Lower leg skin (tissue), 4 donors: ENCODE results near the gene UBR4. TPM values are rescaled to one million over a fixed set of nuclear protein-coding genes. Genes with fewer than 3 reads are reported as not detected.

Experiments
- DNase-seq, 2 donors: peaks; one replicate each; pipeline ENCODE4 v3.0.0-alpha.2; 2019; ENCODE audit warnings: low spot score in 2 of 2
- H3K4me3 ChIP-seq: fragments of 200-600 bp; sonication (generic); 2 replicates; pipeline ENCODE4 v1.5.1; 2017; ENCODE audit warnings: mild to moderate bottlenecking, low read depth; ENCODE audit not compliant: poor library complexity, severe bottlenecking
- CTCF ChIP-seq, 3 donors: fragments of 450-650 bp; IDR thresholded peaks; one replicate each; pipeline ENCODE4 v1.5.1; 2016; ENCODE audit warnings: antibody characterized with exemption in 3 of 3, mild to moderate bottlenecking in 3 of 3, moderate library complexity in 2 of 3
- POLR2A ChIP-seq, 2 donors: fragments of 450-650 bp; IDR thresholded peaks; one replicate each; pipeline ENCODE4 v1.6.1; 2016 to 2017; ENCODE audit warnings: antibody characterized with exemption in 2 of 2, mild to moderate bottlenecking in 1 of 2, moderate library complexity in 1 of 2
- WGBS, 2 donors: methylation state at CpG; one replicate each; pipeline ENCODE4 v1.1.5; 2018; 5-methylcytosine and 5-hydroxymethylcytosine counted together
- intact Hi-C: fragments of 100-400 bp; cut with DNase I; formaldehyde crosslinking; loops from one replicate; pipeline ENCODE4 v1.15.0; 2023; ENCODE audit warnings: low total_unique reads
- total RNA-seq, 4 donors: library from RNA; depleted of rRNA; stranded (reverse); fragments of >200 nt; gene quantifications; one replicate each; pipeline ENCODE4 v1.1.0, GENCODE V29; 2016

The UBR4 gene
- total RNA-seq, 4 donors from 2014 or later, result 255 to 380 (median 329) TPM

GRCh38 chr1:19210772-19211549 is 895 bp upstream of the UBR4 start:
- peak in 1 of 2 donors; percentile 29 for DNase-seq

GRCh38 chr1:19209439-19209989 is 552 bp downstream of the UBR4 start:
- 0 to 1% methylated on average over 23 to 28 of the region's 28 CpGs for WGBS, 2 donors
- TF ChIP-seq CTCF (IDR thresholded peaks at IDR 0.05) (no peak), POLR2A (IDR thresholded peaks at IDR 0.05) (no peak)
- intact Hi-C loops, result no loop called here
- DNase-seq, result peak in 1 of 2 donors; percentile 86
- peak overlapping the region; percentile 70 for H3K4me3 ChIP-seq

More at GRCh38 chr1:19210772-19211549, 895 bp upstream of the UBR4 start:
- intact Hi-C loops, result no loop called here
- 17 to 18% methylated on average over 12 of the region's 12 CpGs for WGBS, 2 donors
- TF ChIP-seq CTCF (IDR thresholded peaks at IDR 0.05) (no peak), POLR2A (IDR thresholded peaks at IDR 0.05) (no peak)
- H3K4me3 ChIP-seq, result peak overlapping the region; percentile 70

GRCh38 chr1:19208710-19209438 is 1.2 kb downstream of the UBR4 start:
- TF ChIP-seq POLR2A (IDR thresholded peaks at IDR 0.05) (no peak), CTCF (IDR thresholded peaks at IDR 0.05) (no peak)
- intact Hi-C loops, result no loop called here
- no peak for DNase-seq
- H3K4me3 ChIP-seq, result peak overlapping the region; percentile 70
- WGBS, 2 donors, result 13% methylated on average over 8 of the region's 8 CpGs

GRCh38 chr1:19206947-19207346 is 3.1 kb downstream of the UBR4 start:
- TF ChIP-seq POLR2A (IDR thresholded peaks at IDR 0.05), result no peak
- no peak for TF ChIP-seq CTCF (IDR thresholded peaks at IDR 0.05)
- H3K4me3 ChIP-seq, result no peak overlapping the region
- no peak for DNase-seq
- WGBS, 2 donors, result 70 to 71% methylated on average over 3 of the region's 3 CpGs
- intact Hi-C loops, result no loop called here

- intact Hi-C loops, result no loop called here
- WGBS, 2 donors, result 85 to 89% methylated on average over 5 of the region's 5 CpGs
- DNase-seq, result no peak
- no peak overlapping the region for H3K4me3 ChIP-seq
- TF ChIP-seq CTCF (IDR thresholded peaks at IDR 0.05), result no peak
- no peak for TF ChIP-seq POLR2A (IDR thresholded peaks at IDR 0.05)
Measured at GRCh38 chr1:19205845-19206244, 4.2 kb downstream of the UBR4 start.
